SK-N-MC (cell line): ENCODE results near the gene TAF1B.
A peak's percentile ranks its signal among the peaks of the same experiment; 100 is the strongest.
"Not testable (repeated sequence)": the region's sequence is repeated elsewhere in the genome, so short reads cannot be mapped to it uniquely, and the experiment has no call there.

Experiments
- DNase-seq: peaks from one replicate; pipeline ENCODE4 v3.0.0-alpha.2; 2011; ENCODE audit warnings: low read depth, low spot score
- H3K27ac ChIP-seq: fragments of 200-600 bp; sonication (generic); 2 replicates; pipeline ENCODE4 v1.5.1; 2016; ENCODE audit warnings: mixed run types
- H3K36me3 ChIP-seq: fragments of 200-600 bp; sonication (generic); 2 replicates; pipeline ENCODE4 v1.6.1; 2017; ENCODE audit warnings: antibody characterized with exemption, low read length, mixed read lengths; ENCODE audit not compliant: insufficient read depth
- H3K4me3 ChIP-seq: fragments of 200-600 bp; sonication (generic); 2 replicates; pipeline ENCODE4 v1.5.1; 2016
- H3K9ac ChIP-seq: fragments of 200-600 bp; sonication (generic); 2 replicates; pipeline ENCODE4 v1.8.0; 2017; ENCODE audit warnings: mixed run types, mixed read lengths; ENCODE audit not compliant: insufficient read length
- H3K9me3 ChIP-seq: fragments of 200-600 bp; sonication (generic); 2 replicates; pipeline ENCODE4 v1.6.1; 2017; ENCODE audit warnings: low read depth, mild to moderate bottlenecking, antibody characterized with exemption, low read length, moderate library complexity, mixed read lengths
- EZH2 ChIP-seq: fragments of 200-600 bp; sonication (generic); IDR thresholded peaks from one replicate; pipeline ENCODE4 v1.6.1; 2017; ENCODE audit warnings: antibody characterized with exemption
- FOXP2 ChIP-seq: optimal IDR thresholded peaks from 2 replicates; pipeline ENCODE3; 2011; ENCODE audit warnings: mild to moderate bottlenecking, moderate library complexity; ENCODE audit not compliant: insufficient read depth; ENCODE audit errors: extremely low read length, control extremely low read depth
- POLR2AphosphoS5 ChIP-seq: IDR thresholded peaks from 2 replicates; pipeline ENCODE4 v1.6.1; 2012; ENCODE audit warnings: mild to moderate bottlenecking, low read depth, low read length, borderline replicate concordance

Gene TAF1B

GRCh38 chr2:9918275-9918674 is 75.0 kb downstream of the TAF1B start:
- TF ChIP-seq EZH2 (no peak), POLR2AphosphoS5 (no peak), FOXP2 (no peak)
- Histone ChIP-seq H3K9me3 (no peaks in the 10 kb centered on the region), H3K27ac (no peak overlapping the region), H3K9ac (no peak overlapping the region), H3K4me3 (no peak overlapping the region), H3K36me3 (peaks cover 64% of the 10 kb centered on the region)
- DNase-seq = no peak

DNA sequence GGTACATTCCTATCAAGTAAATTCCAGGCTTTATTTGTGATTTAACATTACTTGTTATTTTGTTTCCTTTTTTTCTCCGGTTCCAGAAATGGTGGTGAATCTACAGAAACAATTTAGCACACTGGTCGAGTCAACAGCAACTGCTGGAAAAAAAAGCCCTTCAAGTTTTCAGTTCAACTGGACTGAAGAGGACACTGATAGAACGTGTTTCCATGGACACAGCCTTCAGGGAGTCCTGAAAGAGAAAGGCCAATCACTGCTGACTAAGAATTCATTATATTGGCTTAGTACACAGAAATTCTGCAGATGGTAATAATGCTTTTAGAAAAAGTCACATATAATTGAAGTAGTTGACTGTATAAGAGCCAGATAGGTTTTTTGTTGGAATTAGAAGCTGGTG is 76.2 kb downstream of the TAF1B start:
- no peak for DNase-seq
- H3K9ac ChIP-seq = no peak overlapping the region
- no peaks in the 10 kb centered on the region for H3K9me3 ChIP-seq
- no peak for TF ChIP-seq FOXP2
- no peak for TF ChIP-seq POLR2AphosphoS5
- no peak for TF ChIP-seq EZH2
- peaks cover 51% of the 10 kb centered on the region for H3K36me3 ChIP-seq
- H3K27ac ChIP-seq = no peak overlapping the region
- H3K4me3 ChIP-seq = no peak overlapping the region

- H3K9ac ChIP-seq, H3K27ac ChIP-seq, DNase-seq, H3K36me3 ChIP-seq, H3K9me3 ChIP-seq, H3K4me3 ChIP-seq: not testable (repeated sequence)
Observed at GRCh38 chr2:9927020-9927419, 83.7 kb downstream of the TAF1B start.

DNA sequence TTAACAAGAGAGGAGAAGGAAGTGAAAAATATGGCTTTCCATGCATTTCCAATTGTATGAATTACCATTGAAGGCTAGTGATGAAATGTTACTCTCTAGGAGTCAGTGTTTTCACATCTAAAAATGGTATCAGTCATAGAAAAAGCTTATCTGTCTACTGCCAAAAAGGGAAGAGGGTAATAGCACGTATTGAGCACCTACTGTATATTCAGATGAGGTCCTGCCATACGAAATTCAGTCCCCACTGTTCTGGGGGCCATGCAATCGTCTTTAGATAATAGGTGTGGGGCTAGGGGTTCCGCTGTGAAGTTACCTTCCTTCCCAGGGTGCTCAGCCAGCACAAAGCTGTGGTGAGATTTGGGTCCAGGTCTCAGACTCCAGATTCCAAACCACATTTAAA is 94.0 kb downstream of the TAF1B start:
- no peak for TF ChIP-seq EZH2
- TF ChIP-seq POLR2AphosphoS5 = no peak
- no peak for TF ChIP-seq FOXP2
- no peak for DNase-seq

DNA sequence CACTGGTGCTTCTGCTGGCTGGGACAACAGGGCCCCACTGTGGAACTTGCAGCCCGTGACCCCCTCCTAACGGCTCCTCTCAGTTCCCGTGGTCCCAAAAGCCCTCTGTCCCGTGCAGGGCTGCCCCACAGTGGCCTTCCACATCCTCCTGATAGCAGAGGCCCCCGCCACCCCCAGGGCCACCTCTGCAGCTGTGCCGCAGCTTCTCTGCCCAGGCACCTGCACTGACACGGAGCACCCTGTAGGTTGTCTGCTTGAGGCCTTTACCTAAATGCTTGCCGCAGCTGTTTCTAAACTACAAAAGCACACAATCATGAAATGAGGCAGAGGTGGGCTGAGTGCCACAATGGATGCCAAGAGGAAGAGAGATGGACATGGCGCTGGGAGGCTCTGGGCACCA is 94.7 kb downstream of the TAF1B start:
- Histone ChIP-seq H3K4me3 (no peak overlapping the region), H3K9me3 (no peaks in the 10 kb centered on the region), H3K27ac (no peak overlapping the region), H3K36me3 (peaks cover 13% of the 10 kb centered on the region), H3K9ac (no peak overlapping the region)
- no peak for TF ChIP-seq FOXP2
- TF ChIP-seq POLR2AphosphoS5 = no peak
- TF ChIP-seq EZH2 = no peak
- no peak for DNase-seq

More for the DNA sequence above, 94.0 kb downstream of the TAF1B start:
- Histone ChIP-seq H3K27ac (no peak overlapping the region), H3K9me3 (no peaks in the 10 kb centered on the region), H3K9ac (no peak overlapping the region), H3K36me3 (peaks cover 14% of the 10 kb centered on the region), H3K4me3 (no peak overlapping the region)

DNA sequence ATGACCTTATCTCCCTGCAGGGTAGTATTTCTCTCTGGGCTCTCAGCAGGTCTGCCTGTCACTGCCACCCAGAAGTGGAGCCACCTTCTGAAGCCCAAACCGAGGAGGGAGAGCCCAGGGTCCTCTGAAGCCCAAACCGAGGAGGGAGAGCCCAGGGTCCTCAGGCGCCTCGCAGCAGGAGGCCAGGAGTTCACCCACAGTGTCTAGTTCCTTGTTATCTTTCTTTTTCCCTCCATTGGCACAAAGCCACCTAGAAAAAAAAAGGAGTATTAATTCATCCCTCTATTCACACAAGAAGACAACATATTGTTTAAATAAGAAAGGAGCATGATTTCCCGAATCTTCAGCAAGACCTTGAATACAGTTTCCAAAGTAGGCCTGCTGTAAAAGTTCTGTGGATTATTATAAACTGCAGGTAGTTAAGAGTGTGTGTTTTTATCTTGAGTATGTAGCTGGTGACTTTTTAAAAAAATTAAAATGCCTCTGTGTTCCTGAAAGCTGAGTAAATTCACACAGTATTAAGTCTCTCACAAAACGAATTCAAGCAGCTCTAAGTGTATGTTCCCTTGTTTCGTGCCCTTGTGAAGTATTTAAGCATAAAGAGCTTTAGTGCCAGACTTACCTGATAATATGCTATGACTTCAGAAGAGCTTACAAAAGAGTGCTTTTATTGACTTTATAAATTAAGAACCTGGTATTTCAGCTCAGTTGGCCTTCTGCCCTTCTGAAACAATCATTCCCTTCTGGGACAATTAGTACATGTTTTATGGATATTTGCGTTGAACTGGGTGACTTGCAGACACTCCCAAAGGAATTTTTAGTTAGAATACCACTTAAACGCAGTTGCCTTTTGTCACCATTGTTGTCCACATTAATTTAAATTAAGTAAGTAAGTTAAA is 96.6 kb downstream of the TAF1B start:
- no peak for TF ChIP-seq POLR2AphosphoS5
- TF ChIP-seq FOXP2 = no peak
- no peak for TF ChIP-seq EZH2
- Histone ChIP-seq H3K9me3 (no peaks in the 10 kb centered on the region), H3K9ac (no peak overlapping the region), H3K36me3 (no peaks in the 10 kb centered on the region; the same call in 1 of the 2 replicates), H3K27ac (peak overlapping the region; percentile 42; the same call in 1 of the 2 replicates), H3K4me3 (no peak overlapping the region)
- no peak for DNase-seq

DNA sequence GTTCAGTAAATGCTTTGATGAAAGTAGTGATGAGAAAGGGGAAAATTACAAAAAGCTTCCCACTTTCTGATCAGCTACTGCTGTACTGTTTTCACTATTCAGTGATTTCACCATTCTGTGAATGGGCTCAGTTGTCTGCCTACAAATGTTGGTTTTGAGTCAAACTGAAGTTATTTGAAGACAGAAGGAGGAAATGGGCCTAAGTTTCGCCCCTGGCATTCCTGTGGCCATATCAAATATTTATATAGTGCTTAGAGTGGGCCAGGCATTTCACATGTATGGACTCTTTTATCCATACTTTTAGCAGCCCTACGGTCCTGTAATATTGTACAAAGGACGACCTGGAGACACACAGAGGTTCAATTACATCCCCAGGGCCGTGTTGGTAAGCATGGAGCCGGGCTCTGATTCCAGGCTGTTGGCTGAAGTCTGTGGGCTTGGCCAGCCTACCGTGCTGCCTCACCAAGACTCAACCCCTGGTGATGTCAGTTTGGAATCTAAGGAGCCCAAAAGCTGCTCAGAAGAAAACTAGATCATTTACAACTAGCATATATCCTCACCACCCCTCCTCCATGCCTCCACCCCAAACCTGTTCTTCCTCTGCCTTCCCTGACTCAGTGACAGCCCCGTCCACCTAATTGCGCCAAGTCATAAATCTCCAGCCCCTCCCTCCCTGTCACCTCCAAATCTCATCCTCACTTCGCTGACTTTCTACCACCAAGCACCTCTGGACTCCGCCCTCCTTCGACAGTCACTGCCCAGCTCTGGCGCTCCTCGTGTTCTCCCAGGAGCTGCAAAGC is 98.1 kb downstream of the TAF1B start:
- H3K36me3 ChIP-seq = no peaks in the 10 kb centered on the region
- DNase-seq = no peak

GRCh38 chr2:9941996-9942390 is 98.7 kb downstream of the TAF1B start:
- no peak overlapping the region for H3K9ac ChIP-seq
- no peak overlapping the region for H3K27ac ChIP-seq
- H3K9me3 ChIP-seq = no peaks in the 10 kb centered on the region
- no peak for DNase-seq
- TF ChIP-seq POLR2AphosphoS5 (no peak), EZH2 (no peak), FOXP2 (no peak)
- H3K4me3 ChIP-seq = no peak overlapping the region
- no peaks in the 10 kb centered on the region for H3K36me3 ChIP-seq

More for the DNA sequence above, 98.1 kb downstream of the TAF1B start:
- Histone ChIP-seq H3K9ac (no peak overlapping the region), H3K9me3 (no peaks in the 10 kb centered on the region), H3K27ac (no peak overlapping the region), H3K4me3 (no peak overlapping the region)
- TF ChIP-seq EZH2 (no peak), POLR2AphosphoS5 (no peak), FOXP2 (no peak)
